Measurements from ENCODE around the gene WNT4.

GRCh38 chr1:22126531-22126930 is 16.4 kb downstream of the WNT4 start:
- TF ChIP-seq, protein P1, sequence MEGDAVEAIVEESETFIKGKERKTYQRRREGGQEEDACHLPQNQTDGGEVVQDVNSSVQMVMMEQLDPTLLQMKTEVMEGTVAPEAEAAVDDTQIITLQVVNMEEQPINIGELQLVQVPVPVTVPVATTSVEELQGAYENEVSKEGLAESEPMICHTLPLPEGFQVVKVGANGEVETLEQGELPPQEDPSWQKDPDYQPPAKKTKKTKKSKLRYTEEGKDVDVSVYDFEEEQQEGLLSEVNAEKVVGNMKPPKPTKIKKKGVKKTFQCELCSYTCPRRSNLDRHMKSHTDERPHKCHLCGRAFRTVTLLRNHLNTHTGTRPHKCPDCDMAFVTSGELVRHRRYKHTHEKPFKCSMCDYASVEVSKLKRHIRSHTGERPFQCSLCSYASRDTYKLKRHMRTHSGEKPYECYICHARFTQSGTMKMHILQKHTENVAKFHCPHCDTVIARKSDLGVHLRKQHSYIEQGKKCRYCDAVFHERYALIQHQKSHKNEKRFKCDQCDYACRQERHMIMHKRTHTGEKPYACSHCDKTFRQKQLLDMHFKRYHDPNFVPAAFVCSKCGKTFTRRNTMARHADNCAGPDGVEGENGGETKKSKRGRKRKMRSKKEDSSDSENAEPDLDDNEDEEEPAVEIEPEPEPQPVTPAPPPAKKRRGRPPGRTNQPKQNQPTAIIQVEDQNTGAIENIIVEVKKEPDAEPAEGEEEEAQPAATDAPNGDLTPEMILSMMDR (IDR thresholded peaks at IDR 0.05 in 2 of 3, conservative IDR thresholded peaks at IDR 0.05 in 1 of 3; ENCODE audit: insufficient read depth in 2 of 3, low read depth in 1 of 3, low read length in 3 of 3): no peak
- no peak for TF ChIP-seq CEBPZ (IDR thresholded peaks at IDR 0.05; ENCODE audit: borderline replicate concordance, low read depth, low read length)
- no peak for TF ChIP-seq SIN3A (IDR thresholded peaks at IDR 0.05; ENCODE audit: borderline replicate concordance in 2 of 2, control insufficient read depth in 1 of 2, low read depth in 2 of 2, low read length in 2 of 2)
- no peak for TF ChIP-seq TRIM24 (IDR thresholded peaks at IDR 0.05)
